Measurements from ENCODE around the gene ABL1.

DNA sequence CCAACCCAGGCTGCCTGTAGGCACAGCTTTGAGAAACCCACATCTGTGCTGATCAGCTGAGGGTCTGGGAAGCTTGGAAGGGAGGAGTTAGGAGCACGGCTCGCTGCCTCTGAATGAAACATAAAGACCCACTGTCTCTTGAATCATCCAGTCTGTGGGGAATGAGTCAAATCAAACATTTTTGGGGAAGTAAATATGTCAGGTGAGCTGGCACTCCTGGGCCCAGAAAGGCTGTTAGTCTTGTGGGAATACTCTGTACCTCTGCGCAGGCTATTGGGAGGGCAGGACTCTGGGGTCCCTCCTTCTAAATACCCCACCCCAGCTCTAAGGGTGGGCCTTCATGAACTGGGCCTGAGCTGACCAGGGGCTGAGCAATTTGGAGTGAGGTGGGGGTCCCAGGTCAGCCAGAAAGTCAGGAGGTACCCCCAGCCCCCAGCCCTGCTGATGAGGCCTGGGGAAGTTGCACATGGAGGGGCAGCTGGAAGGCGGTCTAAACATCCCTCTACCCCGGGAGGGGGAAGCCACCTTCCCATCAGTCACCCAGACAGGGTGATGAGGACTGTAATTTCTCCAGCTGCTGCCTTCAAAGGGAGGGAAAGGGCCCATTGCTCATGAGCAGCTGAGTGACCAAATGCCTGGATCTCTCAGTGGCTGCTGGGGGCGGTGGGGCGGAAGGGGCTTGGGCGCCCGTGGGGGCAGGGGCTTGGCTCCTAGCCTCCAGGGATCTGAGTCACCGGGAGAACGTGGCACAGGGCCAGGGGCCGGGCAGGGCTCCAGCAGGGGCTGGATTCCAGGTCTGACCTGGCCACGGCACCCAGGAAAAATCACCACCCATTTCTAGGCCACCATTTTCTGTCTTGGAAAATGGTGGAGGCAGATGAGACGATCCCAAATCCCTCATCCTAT is 93.2 kb downstream of the ABL1 start:
- TF ChIP-seq, protein P1, sequence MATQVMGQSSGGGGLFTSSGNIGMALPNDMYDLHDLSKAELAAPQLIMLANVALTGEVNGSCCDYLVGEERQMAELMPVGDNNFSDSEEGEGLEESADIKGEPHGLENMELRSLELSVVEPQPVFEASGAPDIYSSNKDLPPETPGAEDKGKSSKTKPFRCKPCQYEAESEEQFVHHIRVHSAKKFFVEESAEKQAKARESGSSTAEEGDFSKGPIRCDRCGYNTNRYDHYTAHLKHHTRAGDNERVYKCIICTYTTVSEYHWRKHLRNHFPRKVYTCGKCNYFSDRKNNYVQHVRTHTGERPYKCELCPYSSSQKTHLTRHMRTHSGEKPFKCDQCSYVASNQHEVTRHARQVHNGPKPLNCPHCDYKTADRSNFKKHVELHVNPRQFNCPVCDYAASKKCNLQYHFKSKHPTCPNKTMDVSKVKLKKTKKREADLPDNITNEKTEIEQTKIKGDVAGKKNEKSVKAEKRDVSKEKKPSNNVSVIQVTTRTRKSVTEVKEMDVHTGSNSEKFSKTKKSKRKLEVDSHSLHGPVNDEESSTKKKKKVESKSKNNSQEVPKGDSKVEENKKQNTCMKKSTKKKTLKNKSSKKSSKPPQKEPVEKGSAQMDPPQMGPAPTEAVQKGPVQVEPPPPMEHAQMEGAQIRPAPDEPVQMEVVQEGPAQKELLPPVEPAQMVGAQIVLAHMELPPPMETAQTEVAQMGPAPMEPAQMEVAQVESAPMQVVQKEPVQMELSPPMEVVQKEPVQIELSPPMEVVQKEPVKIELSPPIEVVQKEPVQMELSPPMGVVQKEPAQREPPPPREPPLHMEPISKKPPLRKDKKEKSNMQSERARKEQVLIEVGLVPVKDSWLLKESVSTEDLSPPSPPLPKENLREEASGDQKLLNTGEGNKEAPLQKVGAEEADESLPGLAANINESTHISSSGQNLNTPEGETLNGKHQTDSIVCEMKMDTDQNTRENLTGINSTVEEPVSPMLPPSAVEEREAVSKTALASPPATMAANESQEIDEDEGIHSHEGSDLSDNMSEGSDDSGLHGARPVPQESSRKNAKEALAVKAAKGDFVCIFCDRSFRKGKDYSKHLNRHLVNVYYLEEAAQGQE (IDR thresholded peaks at IDR 0.05; ENCODE audit: low read depth, low read length): no peak
- TF ChIP-seq, protein P2, sequence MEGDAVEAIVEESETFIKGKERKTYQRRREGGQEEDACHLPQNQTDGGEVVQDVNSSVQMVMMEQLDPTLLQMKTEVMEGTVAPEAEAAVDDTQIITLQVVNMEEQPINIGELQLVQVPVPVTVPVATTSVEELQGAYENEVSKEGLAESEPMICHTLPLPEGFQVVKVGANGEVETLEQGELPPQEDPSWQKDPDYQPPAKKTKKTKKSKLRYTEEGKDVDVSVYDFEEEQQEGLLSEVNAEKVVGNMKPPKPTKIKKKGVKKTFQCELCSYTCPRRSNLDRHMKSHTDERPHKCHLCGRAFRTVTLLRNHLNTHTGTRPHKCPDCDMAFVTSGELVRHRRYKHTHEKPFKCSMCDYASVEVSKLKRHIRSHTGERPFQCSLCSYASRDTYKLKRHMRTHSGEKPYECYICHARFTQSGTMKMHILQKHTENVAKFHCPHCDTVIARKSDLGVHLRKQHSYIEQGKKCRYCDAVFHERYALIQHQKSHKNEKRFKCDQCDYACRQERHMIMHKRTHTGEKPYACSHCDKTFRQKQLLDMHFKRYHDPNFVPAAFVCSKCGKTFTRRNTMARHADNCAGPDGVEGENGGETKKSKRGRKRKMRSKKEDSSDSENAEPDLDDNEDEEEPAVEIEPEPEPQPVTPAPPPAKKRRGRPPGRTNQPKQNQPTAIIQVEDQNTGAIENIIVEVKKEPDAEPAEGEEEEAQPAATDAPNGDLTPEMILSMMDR (IDR thresholded peaks at IDR 0.05): no peak
- TF ChIP-seq GABPA (IDR thresholded peaks at IDR 0.05; ENCODE audit: low read depth) (no peak), RAD21 (IDR thresholded peaks at IDR 0.05; ENCODE audit: low read length) (no peak), SMC3 (IDR thresholded peaks at IDR 0.05; ENCODE audit: low read depth, low read length) (no peak), JUND (IDR thresholded peaks at IDR 0.05) (peak; percentile 53), RFX5 (IDR thresholded peaks at IDR 0.05; ENCODE audit: low read length) (no peak), MXI1 (IDR thresholded peaks at IDR 0.05; ENCODE audit: low read depth, low read length) (no peak)
- TF ChIP-seq, protein P3, sequence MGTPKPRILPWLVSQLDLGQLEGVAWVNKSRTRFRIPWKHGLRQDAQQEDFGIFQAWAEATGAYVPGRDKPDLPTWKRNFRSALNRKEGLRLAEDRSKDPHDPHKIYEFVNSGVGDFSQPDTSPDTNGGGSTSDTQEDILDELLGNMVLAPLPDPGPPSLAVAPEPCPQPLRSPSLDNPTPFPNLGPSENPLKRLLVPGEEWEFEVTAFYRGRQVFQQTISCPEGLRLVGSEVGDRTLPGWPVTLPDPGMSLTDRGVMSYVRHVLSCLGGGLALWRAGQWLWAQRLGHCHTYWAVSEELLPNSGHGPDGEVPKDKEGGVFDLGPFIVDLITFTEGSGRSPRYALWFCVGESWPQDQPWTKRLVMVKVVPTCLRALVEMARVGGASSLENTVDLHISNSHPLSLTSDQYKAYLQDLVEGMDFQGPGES (IDR thresholded peaks at IDR 0.05; ENCODE audit: low read depth, low read length): no peak

Data from SK-N-SH (cell line).